HG02973 (cell line): Measurements from ENCODE around the gene PDE8B.

Experiments used
- ATAC-seq: cut with Tn5 transposase; IDR thresholded peaks from one replicate; pipeline ENCODE4 v1.9.1; 2021; ENCODE audit warnings: moderate library complexity; ENCODE audit not compliant: unreplicated experiment

PDE8B gene

DNA sequence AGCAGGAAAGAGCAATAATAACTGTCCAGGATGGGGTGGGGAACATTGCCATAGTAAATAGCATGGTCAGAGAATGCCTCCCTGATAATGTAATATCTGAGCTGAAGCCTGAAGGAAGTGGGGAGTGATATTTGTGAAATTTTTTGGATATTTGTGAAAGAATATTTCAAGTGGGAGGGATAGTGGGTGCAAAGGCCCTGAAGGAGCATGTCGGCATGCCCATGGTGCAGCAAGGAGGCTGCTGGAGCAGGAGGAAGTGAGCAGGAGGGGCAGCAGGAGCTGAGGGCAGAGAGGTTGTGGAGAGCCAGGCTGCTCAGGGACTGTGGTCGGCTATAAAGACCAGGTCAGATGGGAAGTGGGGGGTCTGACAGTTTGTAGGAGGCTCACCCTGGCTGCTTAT, 21.1 kb upstream of the PDE8B start:
- no peak for ATAC-seq

GRCh38 chr5:77192441-77193050, 17.9 kb upstream of the PDE8B start:
- no peak for ATAC-seq

- no peak for ATAC-seq
Measured at GRCh38 chr5:77194762-77195161, 15.7 kb upstream of the PDE8B start.

DNA sequence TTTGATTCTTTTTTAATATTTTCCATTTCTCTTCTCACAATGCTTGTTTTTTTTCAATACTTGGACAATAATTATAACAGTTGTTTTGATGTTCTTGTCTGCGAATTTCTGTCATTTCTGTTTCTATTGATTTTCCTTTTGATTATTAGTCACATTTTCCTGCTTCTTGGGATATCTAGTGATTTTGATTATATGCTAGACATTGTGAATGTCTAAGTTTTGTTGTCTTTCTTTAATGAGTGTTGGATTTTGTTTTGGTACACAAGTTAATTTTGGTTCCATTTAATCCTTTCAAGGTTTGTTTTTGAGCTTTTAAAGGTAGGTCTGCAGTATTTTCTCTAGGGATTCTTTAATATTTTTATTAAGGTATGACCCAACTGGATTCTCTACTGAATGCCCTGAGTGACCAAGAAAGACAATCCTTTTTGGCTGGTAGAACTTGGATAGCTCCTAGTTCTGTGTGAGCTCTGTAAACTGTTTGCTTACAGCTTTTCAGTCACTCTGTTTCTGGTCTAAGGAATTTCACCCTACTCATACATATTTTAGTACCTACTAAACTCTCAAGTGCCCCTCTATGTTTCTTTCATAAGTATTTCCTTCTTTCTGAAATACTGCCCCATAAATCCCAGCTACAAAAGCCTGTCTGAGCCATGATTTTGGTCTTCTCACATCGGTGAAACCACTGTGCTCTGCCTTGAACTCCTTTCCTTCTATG, 12.5 kb upstream of the PDE8B start:
- ATAC-seq, result no peak

DNA sequence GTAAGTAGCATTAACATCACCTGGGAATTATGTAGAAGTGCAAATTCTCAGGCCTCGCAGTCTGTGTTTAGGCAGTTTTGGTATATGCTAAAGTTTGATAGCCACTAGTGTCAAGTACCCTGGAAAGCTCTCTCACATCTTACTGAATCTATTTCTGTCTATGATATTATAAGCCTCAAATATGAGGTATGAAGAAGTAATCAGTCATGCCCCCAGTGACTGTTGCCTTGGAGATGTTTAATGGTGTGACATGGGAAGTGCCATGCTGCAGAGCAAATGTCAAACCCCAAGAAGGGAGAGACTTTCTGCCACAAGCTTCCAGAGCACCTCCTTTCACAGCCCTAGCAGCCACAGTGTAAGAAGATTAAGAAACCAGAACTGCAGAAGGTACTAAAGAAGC, 9.8 kb upstream of the PDE8B start:
- ATAC-seq, result no peak

DNA sequence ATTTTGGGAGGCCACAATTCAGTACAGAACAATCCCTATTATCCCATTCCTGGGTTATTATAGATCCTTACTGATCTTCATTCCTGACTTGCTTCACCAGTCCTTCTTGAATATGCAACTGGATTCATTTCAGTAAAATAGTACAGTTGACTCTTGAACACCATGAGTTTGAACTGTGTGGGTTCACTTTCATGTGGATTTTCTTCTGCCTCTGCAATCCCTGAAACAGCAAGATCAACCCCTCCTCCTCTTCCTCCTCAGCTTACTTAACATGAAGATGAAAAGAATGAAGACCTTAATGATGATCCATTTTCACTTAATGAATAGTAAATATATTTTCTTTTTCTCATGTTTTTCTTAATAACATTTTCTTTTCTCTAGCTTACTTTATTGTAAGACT, 8.3 kb upstream of the PDE8B start:
- ATAC-seq, result no peak

GRCh38 chr5:77204967-77205366, 5.5 kb upstream of the PDE8B start:
- ATAC-seq, result no peak

DNA sequence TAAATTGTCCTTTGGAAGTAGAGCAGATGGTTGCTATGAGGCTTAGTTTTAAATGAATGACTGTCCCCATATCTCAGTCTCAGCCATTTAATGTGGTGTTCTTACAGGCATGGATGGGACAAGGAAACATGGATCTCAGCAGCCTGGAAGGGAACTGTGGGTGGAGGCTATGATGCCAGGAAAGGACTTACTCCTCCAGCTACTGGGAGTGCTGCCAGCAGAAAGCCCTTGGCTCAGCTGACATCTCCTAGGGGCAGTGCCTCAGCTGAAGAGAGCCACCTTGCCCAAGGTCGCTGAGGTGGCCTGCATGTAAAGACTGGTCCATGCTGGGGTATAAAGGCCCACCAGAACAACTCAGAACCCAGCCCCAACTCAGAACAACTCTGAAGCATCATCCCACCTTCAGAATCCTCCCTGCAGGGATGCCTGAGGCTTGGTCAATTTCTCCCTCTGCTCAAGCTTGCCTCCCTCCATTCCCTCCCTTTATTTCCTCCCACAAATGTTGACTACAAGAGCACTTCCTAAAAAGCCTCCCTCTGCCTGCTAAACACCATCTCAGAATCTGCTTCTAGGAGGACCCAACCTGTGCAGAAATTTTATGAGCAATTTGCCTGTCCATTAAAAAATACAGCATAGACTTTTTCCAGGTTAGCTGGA, 1.8 kb upstream of the PDE8B start:
- no peak for ATAC-seq

- no peak for ATAC-seq
Measured at GRCh38 chr5:77209495-77210090, 887 bp upstream of the PDE8B start.

GRCh38 chr5:77210964-77211690, 647 bp downstream of the PDE8B start:
- ATAC-seq, result no peak

GRCh38 chr5:77211691-77212047, 1.2 kb downstream of the PDE8B start:
- ATAC-seq, result no peak

- no peak for ATAC-seq
Measured at GRCh38 chr5:77213601-77214000, 3.1 kb downstream of the PDE8B start.

DNA sequence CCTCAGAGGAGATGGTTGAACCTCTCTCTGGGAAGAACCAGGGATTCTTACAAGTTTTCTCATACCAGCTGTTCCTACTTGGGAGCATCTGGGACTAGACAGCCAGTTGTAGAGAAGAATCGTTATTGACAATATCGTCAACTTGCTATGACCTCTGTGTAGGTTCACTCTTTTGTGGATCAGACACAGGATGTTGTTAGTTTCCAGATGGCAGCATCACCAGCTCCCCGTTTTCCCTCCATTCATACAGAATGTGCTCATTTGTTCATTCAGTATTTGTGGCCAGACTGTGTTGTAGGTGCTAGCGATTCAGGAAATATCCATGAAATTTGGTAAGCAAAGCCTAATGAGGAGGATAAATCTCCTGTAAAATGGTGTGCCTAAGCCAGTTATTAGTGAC, 3.7 kb downstream of the PDE8B start:
- no peak for ATAC-seq

GRCh38 chr5:77218263-77218662, 7.8 kb downstream of the PDE8B start:
- no peak for ATAC-seq

DNA sequence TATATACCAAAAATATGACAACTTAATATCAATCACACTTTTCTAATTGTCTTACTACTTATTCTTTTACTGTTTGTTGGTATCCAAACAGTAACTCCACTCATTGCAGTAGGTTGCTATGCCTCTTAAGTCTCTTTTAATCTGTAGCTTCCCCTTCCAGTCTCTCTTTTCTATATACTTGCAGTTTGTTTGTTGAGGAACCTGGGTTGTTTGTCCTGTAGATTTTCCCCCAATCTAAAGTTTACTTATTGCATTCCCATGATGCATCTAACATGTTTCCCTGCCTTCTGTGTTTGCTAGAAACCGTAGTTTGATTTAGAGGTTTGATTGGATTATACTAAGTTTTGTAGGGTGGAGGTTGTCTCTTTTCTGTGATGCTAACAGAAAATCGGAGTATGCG, 10.6 kb downstream of the PDE8B start:
- no peak for ATAC-seq

- no peak for ATAC-seq
Measured at GRCh38 chr5:77222722-77223121, 12.2 kb downstream of the PDE8B start.

- no peak for ATAC-seq
Measured at GRCh38 chr5:77223653-77224052, 13.2 kb downstream of the PDE8B start.

- no peak for ATAC-seq
Measured at GRCh38 chr5:77224672-77225355, 14.3 kb downstream of the PDE8B start.

- ATAC-seq, result no peak
Measured at GRCh38 chr5:77225531-77225930, 15.1 kb downstream of the PDE8B start.

GRCh38 chr5:77229887-77230286, 19.4 kb downstream of the PDE8B start:
- ATAC-seq, result no peak
